ENCODE results near the gene GOLGA8B.

DNA sequence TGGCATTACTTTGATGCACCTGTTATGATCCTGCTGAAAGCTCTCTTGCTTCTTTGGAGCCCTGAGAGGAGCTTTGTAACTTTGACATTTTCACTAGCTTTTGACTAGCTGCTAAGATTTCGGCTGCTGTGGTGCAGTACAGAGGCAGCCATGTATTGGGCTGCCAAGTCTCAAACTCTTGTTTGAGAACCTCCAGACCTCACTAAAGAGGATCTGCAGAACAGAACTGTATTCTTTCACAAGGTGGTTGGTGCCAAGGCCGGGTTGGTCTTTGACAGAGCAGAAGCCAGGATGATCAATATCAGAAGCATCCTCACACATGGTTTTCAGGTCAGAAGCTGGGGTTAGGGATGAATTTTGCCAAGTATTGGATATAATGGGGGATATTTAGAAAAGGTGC is 34.6 kb upstream of the GOLGA8B start:
- TF ChIP-seq, protein P1, sequence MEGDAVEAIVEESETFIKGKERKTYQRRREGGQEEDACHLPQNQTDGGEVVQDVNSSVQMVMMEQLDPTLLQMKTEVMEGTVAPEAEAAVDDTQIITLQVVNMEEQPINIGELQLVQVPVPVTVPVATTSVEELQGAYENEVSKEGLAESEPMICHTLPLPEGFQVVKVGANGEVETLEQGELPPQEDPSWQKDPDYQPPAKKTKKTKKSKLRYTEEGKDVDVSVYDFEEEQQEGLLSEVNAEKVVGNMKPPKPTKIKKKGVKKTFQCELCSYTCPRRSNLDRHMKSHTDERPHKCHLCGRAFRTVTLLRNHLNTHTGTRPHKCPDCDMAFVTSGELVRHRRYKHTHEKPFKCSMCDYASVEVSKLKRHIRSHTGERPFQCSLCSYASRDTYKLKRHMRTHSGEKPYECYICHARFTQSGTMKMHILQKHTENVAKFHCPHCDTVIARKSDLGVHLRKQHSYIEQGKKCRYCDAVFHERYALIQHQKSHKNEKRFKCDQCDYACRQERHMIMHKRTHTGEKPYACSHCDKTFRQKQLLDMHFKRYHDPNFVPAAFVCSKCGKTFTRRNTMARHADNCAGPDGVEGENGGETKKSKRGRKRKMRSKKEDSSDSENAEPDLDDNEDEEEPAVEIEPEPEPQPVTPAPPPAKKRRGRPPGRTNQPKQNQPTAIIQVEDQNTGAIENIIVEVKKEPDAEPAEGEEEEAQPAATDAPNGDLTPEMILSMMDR (IDR thresholded peaks at IDR 0.05) = no peak
- no peak for TF ChIP-seq POLR2A (IDR thresholded peaks at IDR 0.05)

All from adrenal gland (tissue), 5 donors.